Neural cell (in vitro differentiated cells): ENCODE results near the gene ZDHHC5. TPM values are rescaled to one million over a fixed set of nuclear protein-coding genes. Genes with fewer than 3 reads are reported as not detected.

Source experiments
- H2AFZ ChIP-seq: fragments of 200-600, 300-800 bp; sonication (generic), shearing (Covaris generic); 2 replicates; pipeline ENCODE4 v1.6.0; 2014; ENCODE audit warnings: low read depth, mild to moderate bottlenecking, antibody characterized with exemption, low read length, moderate library complexity
- H3F3A ChIP-seq: fragments of 200-600 bp; shearing (Covaris generic); 2 replicates; pipeline ENCODE4 v1.6.1; 2016; ENCODE audit warnings: mild to moderate bottlenecking, moderate library complexity, mixed read lengths, antibody characterized with exemption, low read length; ENCODE audit not compliant: insufficient read depth, poor library complexity, severe bottlenecking
- H3K27ac ChIP-seq: fragments of 200-600, 300-800 bp; sonication (generic), shearing (Covaris generic); 2 replicates; pipeline ENCODE4 v1.5.1; 2014; ENCODE audit warnings: mild to moderate bottlenecking, low read length, moderate library complexity
- H3K27me3 ChIP-seq: fragments of 300-800, 200-600 bp; sonication (generic), shearing (Covaris generic); 2 replicates; pipeline ENCODE4 v1.6.0; 2014; ENCODE audit warnings: mild to moderate bottlenecking, low read depth, low read length, moderate library complexity; ENCODE audit not compliant: insufficient read depth
- H3K36me3 ChIP-seq: fragments of 300-800, 200-600 bp; sonication (generic), shearing (Covaris generic); 2 replicates; pipeline ENCODE4 v1.5.1; 2014; ENCODE audit warnings: mild to moderate bottlenecking, antibody characterized with exemption, low read length, moderate library complexity; ENCODE audit not compliant: insufficient read depth
- H3K4me2 ChIP-seq: fragments of 300-800, 200-600 bp; sonication (generic), shearing (Covaris generic); 2 replicates; pipeline ENCODE4 v1.6.0; 2014; ENCODE audit warnings: mild to moderate bottlenecking, low read length
- H3K4me3 ChIP-seq: fragments of 300-800, 200-600 bp; sonication (generic), shearing (Covaris generic); 2 replicates; pipeline ENCODE4 v1.5.1; 2014; ENCODE audit warnings: mild to moderate bottlenecking, low read length, moderate library complexity
- H3K79me2 ChIP-seq: fragments of 200-600 bp; shearing (Covaris generic); replicated peaks from 2 replicates; pipeline ENCODE4 v1.6.0; 2014; ENCODE audit warnings: mild to moderate bottlenecking, low read length, moderate library complexity; ENCODE audit not compliant: insufficient read depth
- H3K9ac ChIP-seq: fragments of 300-800, 200-600 bp; sonication (generic), shearing (Covaris generic); 2 replicates; pipeline ENCODE4 v1.6.1; 2016; ENCODE audit warnings: mild to moderate bottlenecking, low read length, mixed read lengths
- H3K9me2 ChIP-seq: fragments of 200-600 bp; shearing (Covaris generic); 2 replicates; pipeline ENCODE4 v1.6.1; 2016; ENCODE audit warnings: mild to moderate bottlenecking, low read length, mixed read lengths; ENCODE audit not compliant: insufficient read depth
- H3K9me3 ChIP-seq: fragments of 200-600, 300-800 bp; sonication (generic), shearing (Covaris generic); 2 replicates; pipeline ENCODE4 v1.6.1; 2016; ENCODE audit warnings: mild to moderate bottlenecking, mixed run types, low read length, moderate library complexity, mixed read lengths
- H4K20me1 ChIP-seq: fragments of 200-600 bp; shearing (Covaris generic); 2 replicates; pipeline ENCODE4 v1.6.1; 2016; ENCODE audit warnings: mild to moderate bottlenecking, mixed run types; ENCODE audit not compliant: insufficient read depth
- EP300 ChIP-seq: fragments of 450-650 bp; conservative IDR thresholded peaks from 2 replicates; pipeline ENCODE4 v1.6.1; 2014; ENCODE audit warnings: antibody characterized with exemption, mild to moderate bottlenecking, moderate library complexity; ENCODE audit not compliant: poor library complexity, severe bottlenecking
- EZH2 ChIP-seq: fragments of 200-600, 300-800 bp; shearing (Covaris generic), sonication (generic); IDR thresholded peaks from 2 replicates; pipeline ENCODE4 v1.6.1; 2014; ENCODE audit warnings: antibody characterized with exemption, low read length, borderline replicate concordance, mild to moderate bottlenecking; ENCODE audit not compliant: insufficient read depth, poor library complexity, severe bottlenecking
- MXI1 ChIP-seq: fragments of 450-650 bp; conservative IDR thresholded peaks from 2 replicates; pipeline ENCODE4 v1.6.1; 2014; ENCODE audit warnings: antibody characterized with exemption, mild to moderate bottlenecking; ENCODE audit not compliant: poor library complexity, severe bottlenecking
- POLR2AphosphoS5 ChIP-seq: IDR thresholded peaks from 2 replicates; pipeline ENCODE4 v1.6.1; 2012
- RAD21 ChIP-seq: fragments of 450-650 bp; conservative IDR thresholded peaks from 2 replicates; pipeline ENCODE4 v1.6.1; 2014; ENCODE audit warnings: antibody characterized with exemption, mild to moderate bottlenecking, moderate library complexity
- REST ChIP-seq: IDR thresholded peaks from 2 replicates; pipeline ENCODE4 v1.6.1; 2012; ENCODE audit warnings: borderline replicate concordance
- SMC3 ChIP-seq: fragments of 450-650 bp; conservative IDR thresholded peaks from 2 replicates; pipeline ENCODE4 v1.6.1; 2014; ENCODE audit warnings: antibody characterized with exemption, mild to moderate bottlenecking, moderate library complexity; ENCODE audit not compliant: poor library complexity
- TAF1 ChIP-seq: IDR thresholded peaks from 2 replicates; pipeline ENCODE4 v1.6.1; 2012; ENCODE audit warnings: low read depth
- polyA plus RNA-seq: library from polyadenylated mRNA; depleted of rRNA; stranded (reverse); fragments of >200 nt; gene quantifications from 2 replicates; pipeline ENCODE4 v1.2.3, GENCODE V29; 2014
- TF ChIP-seq, protein P1 (sequence below): fragments of 450-650 bp; IDR thresholded peaks from 2 replicates; pipeline ENCODE4 v1.5.1; 2014; ENCODE audit warnings: antibody characterized with exemption, mild to moderate bottlenecking, moderate library complexity; ENCODE audit not compliant: poor library complexity, severe bottlenecking

Gene ZDHHC5
- polyA plus RNA-seq, 1 donor from 2014 or later: 15.8 TPM

DNA sequence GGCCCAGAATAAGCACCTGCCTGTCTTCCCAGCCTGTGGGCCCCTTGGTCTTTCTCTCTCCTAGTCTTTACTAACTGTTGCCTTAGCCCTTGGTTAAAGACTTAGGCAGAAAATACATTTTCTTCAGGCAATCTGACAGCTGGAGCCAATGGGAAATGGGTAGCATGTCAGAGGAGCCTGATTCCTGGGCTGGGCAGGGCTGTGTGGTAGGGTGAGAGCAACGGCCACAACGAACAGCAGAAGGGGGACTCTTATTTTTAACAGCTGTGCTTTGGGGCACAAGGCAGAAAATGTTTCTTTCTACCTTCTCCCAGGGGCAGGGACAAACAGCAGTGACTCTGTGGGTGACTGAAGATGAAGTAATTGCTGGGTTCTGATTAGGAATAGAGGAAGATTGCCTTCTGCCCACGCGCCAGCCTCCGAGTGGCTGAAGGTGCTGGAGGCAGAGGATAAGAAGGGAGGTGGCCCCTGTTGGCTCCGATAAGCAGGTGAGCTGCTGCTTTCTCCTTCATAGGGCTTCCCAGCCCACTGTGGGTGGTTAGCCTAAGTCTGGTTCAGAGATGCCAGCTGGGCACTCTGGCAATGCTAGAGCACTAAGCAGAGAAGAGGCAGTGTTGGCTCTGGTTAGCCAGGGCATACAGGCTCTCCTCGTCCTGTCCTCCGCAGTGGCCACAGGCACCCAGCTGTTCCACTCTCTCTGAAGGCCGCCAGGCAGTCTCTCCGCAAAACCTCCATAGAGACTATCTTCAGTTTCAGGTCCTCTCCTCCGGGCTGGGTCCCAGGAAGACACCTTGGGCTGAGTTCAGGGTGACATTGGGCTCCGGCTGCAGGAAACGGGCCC lies 19.7 kb upstream of the ZDHHC5 start:
- no peaks in the 10 kb centered on the region for H3K9me2 ChIP-seq
- TF ChIP-seq, protein P1, sequence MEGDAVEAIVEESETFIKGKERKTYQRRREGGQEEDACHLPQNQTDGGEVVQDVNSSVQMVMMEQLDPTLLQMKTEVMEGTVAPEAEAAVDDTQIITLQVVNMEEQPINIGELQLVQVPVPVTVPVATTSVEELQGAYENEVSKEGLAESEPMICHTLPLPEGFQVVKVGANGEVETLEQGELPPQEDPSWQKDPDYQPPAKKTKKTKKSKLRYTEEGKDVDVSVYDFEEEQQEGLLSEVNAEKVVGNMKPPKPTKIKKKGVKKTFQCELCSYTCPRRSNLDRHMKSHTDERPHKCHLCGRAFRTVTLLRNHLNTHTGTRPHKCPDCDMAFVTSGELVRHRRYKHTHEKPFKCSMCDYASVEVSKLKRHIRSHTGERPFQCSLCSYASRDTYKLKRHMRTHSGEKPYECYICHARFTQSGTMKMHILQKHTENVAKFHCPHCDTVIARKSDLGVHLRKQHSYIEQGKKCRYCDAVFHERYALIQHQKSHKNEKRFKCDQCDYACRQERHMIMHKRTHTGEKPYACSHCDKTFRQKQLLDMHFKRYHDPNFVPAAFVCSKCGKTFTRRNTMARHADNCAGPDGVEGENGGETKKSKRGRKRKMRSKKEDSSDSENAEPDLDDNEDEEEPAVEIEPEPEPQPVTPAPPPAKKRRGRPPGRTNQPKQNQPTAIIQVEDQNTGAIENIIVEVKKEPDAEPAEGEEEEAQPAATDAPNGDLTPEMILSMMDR: no peak
- peak; percentile 8 for TF ChIP-seq POLR2AphosphoS5
- peak; percentile 22 for TF ChIP-seq TAF1
- no peak for TF ChIP-seq SMC3
- peaks cover 9% of the 10 kb centered on the region for H3K79me2 ChIP-seq
- no peaks in the 10 kb centered on the region for H3K9me3 ChIP-seq
- no peaks in the 10 kb centered on the region for H3F3A ChIP-seq
- H3K4me2 ChIP-seq: peak overlapping the region; percentile 97
- H3K27ac ChIP-seq: peak overlapping the region; percentile 94
- H3K4me3 ChIP-seq: peak overlapping the region; percentile 76
- no peaks in the 10 kb centered on the region for H4K20me1 ChIP-seq
- peak overlapping the region; percentile 51 for H2AFZ ChIP-seq
- H3K9ac ChIP-seq: peak overlapping the region; percentile 97
- no peaks in the 10 kb centered on the region for H3K27me3 ChIP-seq
- no peaks in the 10 kb centered on the region for H3K36me3 ChIP-seq

DNA sequence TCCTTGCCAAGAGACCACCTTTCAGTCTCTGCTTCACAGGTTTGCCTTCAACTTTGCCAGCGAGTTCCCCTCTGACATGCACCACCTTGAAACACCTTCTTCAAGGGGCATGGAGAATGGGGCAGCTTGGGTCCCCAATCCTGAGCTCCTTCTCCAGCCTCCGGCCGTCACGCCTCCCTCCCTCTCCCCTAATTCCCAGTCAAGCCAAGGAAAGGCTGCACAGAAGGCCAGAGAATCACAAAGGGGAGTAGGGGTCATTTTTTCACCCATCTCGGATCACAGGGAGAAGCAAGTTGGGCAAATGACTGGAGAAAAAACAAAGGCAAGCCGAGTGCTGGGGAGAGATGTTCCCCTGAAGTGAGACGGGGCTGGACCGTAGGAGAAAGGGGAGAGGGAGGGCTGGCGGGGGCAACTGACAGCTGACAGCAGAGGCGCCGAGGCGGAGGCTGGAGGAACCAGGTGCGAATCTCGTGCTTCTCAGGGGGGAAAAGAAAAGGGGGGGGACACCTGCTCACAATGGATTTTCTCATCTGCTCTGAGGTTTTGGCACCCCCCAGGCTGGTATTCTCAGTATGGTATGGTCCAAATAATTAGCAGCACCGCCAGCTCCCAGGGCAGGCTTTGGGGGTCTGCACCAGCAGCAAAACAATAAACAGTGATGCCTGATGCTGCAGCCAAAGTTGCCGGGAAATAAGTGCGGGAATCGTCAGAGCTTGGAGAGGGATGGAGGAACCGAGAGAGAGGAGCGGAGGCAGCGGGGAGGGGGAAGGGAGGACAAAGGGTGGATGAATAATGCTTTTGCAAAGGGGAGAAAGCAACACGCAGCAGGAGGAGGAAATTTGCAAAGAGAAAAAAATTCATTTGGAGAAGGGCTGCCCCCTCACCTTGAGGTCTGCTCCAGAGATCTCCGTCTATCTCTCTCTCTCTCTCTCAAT lies 18.8 kb upstream of the ZDHHC5 start:
- peak overlapping the region; percentile 94 for H3K27ac ChIP-seq
- H3K9me2 ChIP-seq: no peaks in the 10 kb centered on the region
- peak overlapping the region; percentile 97 for H3K4me2 ChIP-seq
- peak overlapping the region; percentile 97 for H3K9ac ChIP-seq
- no peaks in the 10 kb centered on the region for H3K9me3 ChIP-seq
- H3K36me3 ChIP-seq: no peaks in the 10 kb centered on the region
- H3K79me2 ChIP-seq: peaks cover 9% of the 10 kb centered on the region
- no peaks in the 10 kb centered on the region for H3K27me3 ChIP-seq
- peak overlapping the region; percentile 51 for H2AFZ ChIP-seq
- TF ChIP-seq, protein P1: no peak
- TF ChIP-seq EP300 (no peak), SMC3 (peak; percentile 9), RAD21 (no peak), EZH2 (no peak), REST (peak; percentile 74), TAF1 (peak; percentile 3), POLR2AphosphoS5 (peak; percentile 26), MXI1 (peak; percentile 30)
- H3F3A ChIP-seq: no peaks in the 10 kb centered on the region
- H3K4me3 ChIP-seq: peak overlapping the region; percentile 76
- H4K20me1 ChIP-seq: no peaks in the 10 kb centered on the region
